AG09319 (cell line): ENCODE results near the gene CTTNBP2.

Experiments
- DNase-seq: peaks from one replicate; pipeline ENCODE4 v3.0.0-alpha.2; 2010; ENCODE audit warnings: low read depth; ENCODE audit errors: extremely low read depth
- CTCF ChIP-seq: IDR thresholded peaks from 2 replicates; pipeline ENCODE4 v1.5.1; 2011; ENCODE audit warnings: low read depth, mild to moderate bottlenecking, inconsistent platforms, low read length, moderate library complexity

Gene CTTNBP2

DNA sequence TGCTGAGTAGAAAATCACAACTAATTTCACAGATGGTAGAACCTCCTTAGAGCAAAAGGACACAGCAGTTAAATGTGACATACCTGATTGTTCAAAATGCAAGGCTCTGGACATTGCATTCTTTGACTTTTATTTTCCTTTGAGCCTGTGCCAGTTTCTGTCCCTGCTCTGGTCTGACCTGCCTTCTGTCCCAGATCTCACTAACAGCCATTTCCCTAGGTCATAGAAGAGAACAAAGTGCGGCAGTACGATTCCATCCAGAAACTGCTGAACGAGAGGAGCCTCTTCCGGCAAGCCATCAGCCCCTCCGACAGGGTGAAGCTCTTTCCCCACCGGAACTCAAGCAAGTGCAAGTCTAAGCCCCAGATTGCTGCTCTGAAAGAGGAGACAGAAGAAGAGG, 206.6 kb downstream of the CTTNBP2 start:
- no peak for TF ChIP-seq CTCF
- DNase-seq: no peak

- TF ChIP-seq CTCF: no peak
- DNase-seq: no peak
Measured at GRCh38 chr7:117666031-117666430, 207.2 kb downstream of the CTTNBP2 start.

GRCh38 chr7:117665368-117665767, 207.9 kb downstream of the CTTNBP2 start:
- no peak for DNase-seq
- no peak for TF ChIP-seq CTCF

DNA sequence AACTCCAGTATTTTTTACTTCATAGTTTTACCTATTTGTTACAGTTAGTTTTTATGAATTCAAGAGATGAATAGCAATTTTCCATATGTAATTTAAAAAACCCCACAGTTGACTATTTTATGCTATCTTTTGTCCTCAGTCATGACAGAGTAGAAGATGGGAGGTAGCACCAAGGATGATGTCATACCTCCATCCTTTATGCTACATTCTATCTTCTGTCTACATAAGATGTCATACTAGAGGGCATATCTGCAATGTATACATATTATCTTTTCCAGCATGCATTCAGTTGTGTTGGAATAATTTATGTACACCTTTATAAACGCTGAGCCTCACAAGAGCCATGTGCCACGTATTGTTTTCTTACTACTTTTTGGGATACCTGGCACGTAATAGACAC, 209.2 kb downstream of the CTTNBP2 start:
- no peak for TF ChIP-seq CTCF
- no peak for DNase-seq

DNA sequence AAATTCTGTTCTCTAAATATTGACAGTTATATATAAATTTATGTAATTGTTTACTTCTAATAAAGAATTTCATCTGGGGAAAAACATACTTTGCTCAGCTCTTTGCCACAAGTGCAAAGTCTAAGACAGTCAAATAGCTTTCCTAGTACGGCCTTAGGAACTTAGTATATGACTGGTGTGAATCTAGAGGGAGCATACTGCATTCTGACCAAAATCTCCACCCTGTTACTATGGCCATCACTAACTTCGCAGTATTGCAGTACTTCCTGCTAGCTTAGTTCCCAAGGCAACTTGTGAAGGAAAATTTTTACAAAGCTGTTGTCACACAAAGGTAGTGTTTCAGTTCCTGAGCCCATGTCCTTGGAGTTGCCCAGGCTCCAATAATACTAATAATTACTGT, 211.9 kb downstream of the CTTNBP2 start:
- no peak for DNase-seq
- TF ChIP-seq CTCF: no peak
